HCT116 (cell line): ENCODE data around the gene TNRC6C. TPM values are rescaled to one million over a fixed set of nuclear protein-coding genes. Genes with fewer than 3 reads are reported as not detected.

Experiments
- ATAC-seq: fragments of 200-7000 bp; cut with Tn5 transposase; 2 replicates; pipeline ENCODE4 v1.9.1; 2020; ENCODE audit warnings: mild to moderate bottlenecking, moderate library complexity
- BruUV-seq: library from RNA; stranded (reverse); fragments of 400-500 nt; replicated peaks from 2 replicates; lab custom pipeline; 2021; lab: Mats Ljungman, UMichigan
- CTCF ChIA-PET: fragments of 300-600 bp; sonication (Branson Sonifier 250); formaldehyde crosslinking; loops from one replicate; lab custom pipeline; 2021; ENCODE audit warnings: antibody characterized with exemption; lab: Charles Lee
- POLR2A ChIA-PET: fragments of 300-600, 350-600 bp; sonication (Branson Sonifier 250); formaldehyde crosslinking; loops from one replicate; lab custom pipeline; 2021; ENCODE audit warnings: antibody characterized with exemption; lab: Charles Lee
- RAD21 ChIA-PET, 2 experiments: fragments of 300-600 bp; sonication (Branson Sonifier 250); formaldehyde crosslinking; loops; one replicate each; lab custom pipeline; 2023; ENCODE audit warnings: low total read pairs in 2 of 2; ENCODE audit not compliant: uncharacterized antibody in 2 of 2, unreplicated experiment in 2 of 2, low non-redundant PET in 1 of 2; lab: Charles Lee
- DNase-seq: peaks from one replicate; pipeline ENCODE4 v3.0.0-alpha.2; 2010; ENCODE audit warnings: low read depth, low spot score
- H2AFZ ChIP-seq: fragments of 200-600 bp; shearing (Covaris generic), sonication (generic); 2 replicates; pipeline ENCODE4 v1.6.1; 2017; ENCODE audit warnings: low read depth, mixed run types, mixed read lengths, antibody characterized with exemption, low read length; ENCODE audit not compliant: poor library complexity, severe bottlenecking
- H3K27ac ChIP-seq: 2 replicates; pipeline ENCODE4 v1.5.1; 2012; ENCODE audit warnings: low read depth, low read length
- H3K27me3 ChIP-seq: fragments of 200-600 bp; sonication (generic); 2 replicates; pipeline ENCODE4 v1.6.1; 2016; ENCODE audit warnings: mixed run types, low read length, mixed read lengths; ENCODE audit not compliant: insufficient read depth
- H3K36me3 ChIP-seq, 2 experiments: fragments of 200-500 bp in 1 of 2; fragments of 200-600 bp in 1 of 2; sonication (Bioruptor generic) in 1 of 2; sonication (generic) in 1 of 2; 2 replicates each; pipeline versions ENCODE4 v1.5.1 to v1.6.1; 2014 to 2016; ENCODE audit warnings: low read length in 2 of 2, inconsistent platforms in 1 of 2, mixed read lengths in 1 of 2, mixed run types in 1 of 2; ENCODE audit not compliant: insufficient read depth in 2 of 2, control insufficient read depth in 1 of 2
- H3K4me1 ChIP-seq, 2 experiments: fragments of 200-600 bp in 1 of 2; sonication (generic) in 1 of 2; 2 replicates each; pipeline versions ENCODE4 v1.5.1 to v1.6.1; 2012 to 2017; ENCODE audit warnings: low read length in 2 of 2, inconsistent platforms in 1 of 2, mild to moderate bottlenecking in 1 of 2, mixed read lengths in 1 of 2, mixed run types in 1 of 2, moderate library complexity in 1 of 2; ENCODE audit not compliant: insufficient read depth in 2 of 2, control insufficient read depth in 1 of 2
- H3K4me2 ChIP-seq: fragments of 200-600 bp; sonication (generic); 2 replicates; pipeline ENCODE4 v1.6.1; 2017; ENCODE audit warnings: mixed run types, low read length, mixed read lengths
- H3K4me3 ChIP-seq, 2 experiments: fragments of 200-600 bp in 1 of 2; sonication (generic) in 1 of 2; replicated peaks in 1 of 2; 2 replicates each; pipeline ENCODE4 v1.5.1; 2011 to 2016; ENCODE audit warnings: low read length in 2 of 2, control low read depth in 1 of 2, low read depth in 1 of 2, mild to moderate bottlenecking in 1 of 2, mixed read lengths in 1 of 2, mixed run types in 1 of 2
- H3K79me2 ChIP-seq: fragments of 200-600 bp; sonication (generic); 2 replicates; pipeline ENCODE4 v1.6.1; 2017; ENCODE audit warnings: mild to moderate bottlenecking, mixed run types, low read length, moderate library complexity, mixed read lengths; ENCODE audit not compliant: insufficient read depth
- H3K9ac ChIP-seq: fragments of 200-600 bp; sonication (generic); 2 replicates; pipeline ENCODE4 v1.6.1; 2016; ENCODE audit warnings: low read length, mixed read lengths
- H3K9me2 ChIP-seq: fragments of 200-600 bp; sonication (generic), shearing (Covaris generic); 2 replicates; pipeline ENCODE4 v1.6.1; 2017; ENCODE audit warnings: mixed run types, mild to moderate bottlenecking, moderate library complexity; ENCODE audit not compliant: insufficient read depth
- H3K9me3 ChIP-seq, 2 experiments: fragments of 200-500 bp in 1 of 2; fragments of 200-600 bp in 1 of 2; sonication (Bioruptor generic) in 1 of 2; sonication (generic) in 1 of 2; 2 replicates each; pipeline ENCODE4 v1.6.1; 2014 to 2017; ENCODE audit warnings: low read length in 2 of 2, mixed read lengths in 2 of 2, inconsistent platforms in 1 of 2, low read depth in 1 of 2, mild to moderate bottlenecking in 1 of 2, mixed run types in 1 of 2, moderate library complexity in 1 of 2; ENCODE audit not compliant: control insufficient read depth in 1 of 2, insufficient read depth in 1 of 2
- H4K20me1 ChIP-seq: fragments of 200-600 bp; sonication (generic), shearing (Covaris generic); 2 replicates; pipeline ENCODE4 v1.6.1; 2017; ENCODE audit warnings: mixed run types, mild to moderate bottlenecking, moderate library complexity; ENCODE audit not compliant: insufficient read depth
- FOSL1 ChIP-seq: IDR thresholded peaks from 2 replicates; pipeline ENCODE4 v1.6.1; 2012; ENCODE audit warnings: low read depth
- RAD21 ChIP-seq: IDR thresholded peaks from 2 replicates; pipeline ENCODE4 v1.6.1; 2012; ENCODE audit warnings: low read depth, mild to moderate bottlenecking
- SRF ChIP-seq: IDR thresholded peaks from 2 replicates; pipeline ENCODE4 v1.6.1; 2012; ENCODE audit warnings: low read depth
- YY1 ChIP-seq: IDR thresholded peaks from 2 replicates; pipeline ENCODE4 v1.6.1; 2011; ENCODE audit warnings: low read length, low read depth, moderate library complexity, mild to moderate bottlenecking; ENCODE audit not compliant: insufficient replicate concordance; ENCODE audit errors: extremely low read depth
- intact Hi-C: fragments of 100-400 bp; cut with micrococcal nuclease; formaldehyde crosslinking; loops from 2 replicates; pipeline ENCODE4 v1.10.0; 2022
- total RNA-seq: library from RNA; stranded (reverse); gene quantifications from one replicate; pipeline ENCODE4 v1.2.1, GENCODE V29; 2021; ENCODE audit not compliant: unreplicated experiment

TNRC6C gene
- total RNA-seq, 1 experiment from 2014 or later, result 23.4 TPM

GRCh38 chr17:78144736-78145641, 186.5 kb downstream of the TNRC6C start:
- CTCF ChIA-PET, result interaction anchor here (0.7 to 1.8 kb wide), 6 partner anchors 10 to 106 kb away, joined by 3 to 6 read pairs (median 4); partner anchors contain the start of genes AFMID and TK1
- RAD21 ChIA-PET, result interaction anchor here in 1 of 2 experiments (0.6 kb wide), 1 partner anchor 23 kb away, joined by 6 read pairs; no protein-coding TSS in a partner anchor
- Histone ChIP-seq H3K79me2 (no peaks in the 10 kb centered on the region), H3K27me3 (no peaks in the 10 kb centered on the region), H3K9me3 (no peaks in the 10 kb centered on the region), H3K9ac (peak overlapping the region; percentile 31; the same call in 1 of the 2 replicates), H3K27ac (no peak overlapping the region; the same call in 1 of the 2 replicates), H3K4me3 (no peak overlapping the region), H3K36me3 (no peaks in the 10 kb centered on the region), H3K4me2 (peak overlapping the region; percentile 58), H3K9me2 (no peaks in the 10 kb centered on the region), H3K4me1 (peaks cover 41 to 58% of the 10 kb centered on the region in 2 experiments), H2AFZ (no peak overlapping the region), H4K20me1 (no peaks in the 10 kb centered on the region)
- no peak for ATAC-seq
- peak; percentile 58 for TF ChIP-seq YY1
- no peak for TF ChIP-seq SRF
- BruUV-seq, result no TSS peak
- intact Hi-C loops, result no loop called here
- no peak for DNase-seq
- POLR2A ChIA-PET, result interaction anchor here (0.8 to 1.8 kb wide), 2 partner anchors 24 to 42 kb away, joined by 3 to 9 read pairs; partner anchors contain the start of genes AFMID and TK1

GRCh38 chr17:78146471-78146869, 188.0 kb downstream of the TNRC6C start:
- Histone ChIP-seq H3K4me1 (peaks cover 38 to 50% of the 10 kb centered on the region in 2 experiments), H3K9me3 (no peaks in the 10 kb centered on the region), H3K27ac (no peak overlapping the region), H3K9me2 (no peaks in the 10 kb centered on the region), H3K4me2 (no peak overlapping the region), H3K9ac (no peak overlapping the region), H3K27me3 (no peaks in the 10 kb centered on the region), H3K79me2 (no peaks in the 10 kb centered on the region), H2AFZ (no peak overlapping the region), H3K4me3 (no peak overlapping the region), H3K36me3 (no peaks in the 10 kb centered on the region), H4K20me1 (no peaks in the 10 kb centered on the region)
- TF ChIP-seq FOSL1 (no peak), RAD21 (no peak)
- BruUV-seq, result no TSS peak
- DNase-seq (no peak), ATAC-seq (no peak)
- intact Hi-C loops, result no loop called here
- ChIA-PET POLR2A (no interaction called here), CTCF (no interaction called here), RAD21 (no interaction called here)
